Activated CD8-positive, alpha-beta T cell treated with anti-CD3 and anti-CD28 coated beads for 36 hours (primary cell): ENCODE results near the gene ARRDC5. TPM values are rescaled to one million over a fixed set of nuclear protein-coding genes. Genes with fewer than 3 reads are reported as not detected.
"Not testable (repeated sequence)": the region's sequence is repeated elsewhere in the genome, so short reads cannot be mapped to it uniquely, and the experiment has no call there.

ENCODE experiments used
- ATAC-seq: fragments of 200-7000 bp; cut with Tn5 transposase; one replicate; pipeline ENCODE4 v1.10.0; 2021; ENCODE audit warnings: mild to moderate bottlenecking, moderate library complexity
- CTCF ChIA-PET: fragments of 350-600 bp; sonication (Branson Sonifier 250); formaldehyde crosslinking; loops from one replicate; lab custom pipeline; 2021; ENCODE audit warnings: antibody characterized with exemption; lab: Charles Lee
- POLR2A ChIA-PET: fragments of 350-600 bp; sonication (Branson Sonifier 250); formaldehyde crosslinking; loops from one replicate; lab custom pipeline; 2021; ENCODE audit warnings: antibody characterized with exemption; lab: Charles Lee
- DNase-seq: peaks from one replicate; pipeline ENCODE4 v3.0.0-alpha.2; 2020
- H3K27ac Mint-ChIP-seq: one replicate; pipeline ENCODE4 v1.8.0; 2021; ENCODE audit warnings: mild to moderate bottlenecking, mixed read lengths
- H3K27me3 Mint-ChIP-seq: one replicate; pipeline ENCODE4 v1.8.0; 2021; ENCODE audit warnings: mixed read lengths
- H3K36me3 Mint-ChIP-seq: one replicate; pipeline ENCODE4 v1.8.0; 2021; ENCODE audit warnings: low read depth, mixed read lengths
- H3K4me1 Mint-ChIP-seq: one replicate; pipeline ENCODE4 v1.8.0; 2021; ENCODE audit warnings: low read depth, mixed read lengths
- H3K4me3 Mint-ChIP-seq: one replicate; pipeline ENCODE4 v1.8.0; 2021; ENCODE audit warnings: mild to moderate bottlenecking, moderate library complexity, mixed read lengths
- H3K9me3 Mint-ChIP-seq: one replicate; pipeline ENCODE4 v1.8.0; 2021; ENCODE audit warnings: mixed read lengths
- intact Hi-C: fragments of 100-400 bp; cut with micrococcal nuclease; formaldehyde crosslinking; loops from one replicate; pipeline ENCODE4 v1.10.0; 2022
- total RNA-seq, 2 experiments: library from RNA; stranded (reverse); gene quantifications; one replicate each; pipeline ENCODE4 v1.2.3, GENCODE V29; 2021
- TF ChIP-seq, protein P1 (sequence below): fragments of 200-600 bp; IDR thresholded peaks from one replicate; pipeline ENCODE4 v1.8.0; 2022; ENCODE audit warnings: antibody characterized with exemption, mild to moderate bottlenecking

The ARRDC5 gene
- total RNA-seq, 2 experiments from 2014 or later, result 0.18 to 0.20 TPM

DNA sequence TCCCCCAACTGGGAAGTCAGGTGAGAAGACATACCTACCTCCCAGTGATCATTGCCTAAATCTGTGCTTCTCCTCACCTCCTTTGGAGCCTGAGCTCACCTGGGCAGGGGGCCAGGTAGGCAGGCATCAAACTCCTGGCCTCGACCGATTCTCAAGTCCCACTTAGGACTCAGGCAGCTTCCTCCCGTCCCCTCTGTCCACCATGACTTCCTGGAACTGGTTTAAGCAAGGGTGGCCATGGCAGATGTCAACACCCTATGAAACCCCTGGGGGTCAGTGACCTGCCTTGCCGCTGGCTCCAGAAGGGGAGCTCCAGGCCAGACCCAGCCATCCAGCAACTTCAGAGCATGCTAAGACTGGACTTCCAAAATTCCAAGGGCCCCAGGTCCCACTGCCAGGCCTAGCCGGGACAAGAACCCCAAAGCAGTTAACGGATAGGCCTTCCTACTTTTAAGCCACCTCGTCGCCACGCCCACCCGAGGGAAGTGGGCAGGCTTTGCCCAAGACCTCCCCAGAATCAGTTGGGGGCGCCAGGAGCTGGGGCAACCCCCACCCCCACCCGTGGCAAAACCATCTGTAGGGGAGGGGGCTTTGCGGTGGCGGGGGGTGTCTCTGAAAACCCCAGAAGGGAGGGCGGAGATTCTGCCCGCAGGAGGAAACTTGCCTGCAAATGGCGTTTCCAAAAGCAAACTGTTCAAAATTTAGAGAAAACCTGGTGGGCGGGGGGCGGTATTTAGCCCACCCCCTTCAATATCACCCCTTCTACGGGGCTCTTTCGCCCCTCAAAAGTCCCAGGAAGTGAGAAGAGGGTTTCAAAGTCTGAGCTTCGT, 35.9 kb downstream of the ARRDC5 start:
- CTCF ChIA-PET, result interaction anchor here (1.1 to 8.5 kb wide), 10 partner anchors 15 to 172 kb away, joined by 3 to 110 read pairs (median 5); no protein-coding TSS in a partner anchor
- no peaks in the 10 kb centered on the region for H3K9me3 Mint-ChIP-seq
- no peaks in the 10 kb centered on the region for H3K36me3 Mint-ChIP-seq
- ATAC-seq, result peak; percentile 6
- POLR2A ChIA-PET, result interaction anchor here (0.6 to 8.6 kb wide), 8 partner anchors 13 to 213 kb away, joined by 3 to 82 read pairs (median 3); no protein-coding TSS in a partner anchor
- intact Hi-C loops, result no loop called here
- H3K4me1 Mint-ChIP-seq, result peaks cover 12% of the 10 kb centered on the region
- TF ChIP-seq, protein P1, sequence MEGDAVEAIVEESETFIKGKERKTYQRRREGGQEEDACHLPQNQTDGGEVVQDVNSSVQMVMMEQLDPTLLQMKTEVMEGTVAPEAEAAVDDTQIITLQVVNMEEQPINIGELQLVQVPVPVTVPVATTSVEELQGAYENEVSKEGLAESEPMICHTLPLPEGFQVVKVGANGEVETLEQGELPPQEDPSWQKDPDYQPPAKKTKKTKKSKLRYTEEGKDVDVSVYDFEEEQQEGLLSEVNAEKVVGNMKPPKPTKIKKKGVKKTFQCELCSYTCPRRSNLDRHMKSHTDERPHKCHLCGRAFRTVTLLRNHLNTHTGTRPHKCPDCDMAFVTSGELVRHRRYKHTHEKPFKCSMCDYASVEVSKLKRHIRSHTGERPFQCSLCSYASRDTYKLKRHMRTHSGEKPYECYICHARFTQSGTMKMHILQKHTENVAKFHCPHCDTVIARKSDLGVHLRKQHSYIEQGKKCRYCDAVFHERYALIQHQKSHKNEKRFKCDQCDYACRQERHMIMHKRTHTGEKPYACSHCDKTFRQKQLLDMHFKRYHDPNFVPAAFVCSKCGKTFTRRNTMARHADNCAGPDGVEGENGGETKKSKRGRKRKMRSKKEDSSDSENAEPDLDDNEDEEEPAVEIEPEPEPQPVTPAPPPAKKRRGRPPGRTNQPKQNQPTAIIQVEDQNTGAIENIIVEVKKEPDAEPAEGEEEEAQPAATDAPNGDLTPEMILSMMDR, result no peak
- peaks cover 2% of the 10 kb centered on the region for H3K27me3 Mint-ChIP-seq
- DNase-seq, result peak; percentile 75
- peak overlapping the region; percentile 75 for H3K4me3 Mint-ChIP-seq
- peak overlapping the region; percentile 59 for H3K27ac Mint-ChIP-seq

DNA sequence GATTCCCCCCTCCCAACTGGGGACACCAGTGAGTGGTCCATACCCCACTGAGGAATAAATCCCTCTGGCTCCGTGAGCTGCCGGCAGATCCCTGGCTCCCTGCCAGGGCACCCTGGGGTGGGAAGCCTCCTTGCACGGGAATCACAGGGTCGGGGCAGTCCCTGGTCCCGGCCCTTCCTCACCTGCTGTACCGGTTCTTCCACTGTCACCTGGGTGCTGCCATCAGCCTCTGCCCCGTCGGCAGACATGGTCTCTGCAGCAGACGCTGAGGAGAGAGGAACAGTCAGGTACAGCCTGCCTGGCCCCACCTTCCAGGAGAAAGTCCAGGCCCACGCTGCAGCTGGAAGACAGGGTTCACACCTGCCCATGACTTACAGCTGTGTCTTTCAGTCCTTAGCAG, 41.5 kb downstream of the ARRDC5 start:
- H3K27me3 Mint-ChIP-seq, result no peaks in the 10 kb centered on the region
- intact Hi-C loops, result no loop called here
- no peak overlapping the region for H3K4me3 Mint-ChIP-seq
- H3K36me3 Mint-ChIP-seq, result no peaks in the 10 kb centered on the region
- DNase-seq (no peak), ATAC-seq (no peak)
- CTCF ChIA-PET, result interaction anchor here (0.5 to 8.2 kb wide), 3 partner anchors 10 to 149 kb away, joined by 3 to 52 read pairs (median 20); no protein-coding TSS in a partner anchor
- H3K27ac Mint-ChIP-seq, result no peak overlapping the region
- no peaks in the 10 kb centered on the region for H3K4me1 Mint-ChIP-seq
- TF ChIP-seq, protein P1, result no peak
- POLR2A ChIA-PET, result interaction anchor here (0.9 kb wide), 1 partner anchor 36 kb away, joined by 3 read pairs; no protein-coding TSS in a partner anchor
- H3K9me3 Mint-ChIP-seq, result no peaks in the 10 kb centered on the region

DNA sequence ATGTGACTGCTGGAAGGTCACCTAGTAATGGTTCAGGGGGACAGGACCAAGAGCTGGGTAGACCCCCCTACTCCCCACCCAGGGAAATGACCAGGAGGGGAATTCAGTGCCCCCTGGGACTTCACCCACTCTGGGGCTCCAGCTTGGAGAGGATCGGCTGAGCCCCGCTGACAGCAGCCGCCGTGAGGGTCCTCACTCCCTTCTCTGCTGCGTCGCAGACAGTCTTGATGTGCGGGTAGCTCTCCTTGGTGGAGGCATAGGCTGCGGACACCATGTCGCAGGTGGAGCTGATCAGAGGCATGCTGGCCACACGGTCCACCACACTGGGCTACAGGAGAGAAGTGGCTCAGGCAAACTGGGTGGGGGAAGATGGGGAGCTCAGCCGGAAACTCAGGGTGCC, 43.0 kb downstream of the ARRDC5 start:
- H3K36me3 Mint-ChIP-seq, result no peaks in the 10 kb centered on the region
- intact Hi-C loops, result no loop called here
- H3K4me3 Mint-ChIP-seq, result no peak overlapping the region
- H3K9me3 Mint-ChIP-seq, result no peaks in the 10 kb centered on the region
- no peak for ATAC-seq
- H3K27ac Mint-ChIP-seq, result no peak overlapping the region
- no peak for DNase-seq
- no peaks in the 10 kb centered on the region for H3K27me3 Mint-ChIP-seq
- TF ChIP-seq, protein P1, result no peak
- POLR2A ChIA-PET, result no interaction called here
- CTCF ChIA-PET, result interaction anchor here (1.3 to 4.4 kb wide), 3 partner anchors 8 to 171 kb away, joined by 4 to 20 read pairs (median 10); no protein-coding TSS in a partner anchor
- no peaks in the 10 kb centered on the region for H3K4me1 Mint-ChIP-seq

DNA sequence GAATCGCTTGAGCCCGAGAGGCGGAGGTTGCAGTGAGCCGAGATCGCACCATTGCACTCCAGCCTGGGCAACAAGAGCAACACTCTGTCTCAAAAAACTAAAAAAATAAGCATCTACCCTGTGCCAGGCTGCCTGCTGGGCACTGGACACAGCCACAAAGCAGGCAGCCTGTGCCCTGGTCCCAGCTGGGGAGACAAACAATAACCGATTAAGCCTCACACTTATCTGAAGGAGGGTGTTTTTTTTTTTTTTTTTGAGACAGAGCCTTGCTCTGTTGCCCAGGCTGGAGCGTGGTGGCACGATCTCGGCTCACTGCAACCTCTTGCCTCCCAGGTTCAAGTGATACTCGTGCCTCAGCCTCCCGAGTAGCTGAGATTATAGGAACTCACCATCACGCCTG, 46.2 kb downstream of the ARRDC5 start:
- intact Hi-C loops, result not testable (repeated sequence)

DNA sequence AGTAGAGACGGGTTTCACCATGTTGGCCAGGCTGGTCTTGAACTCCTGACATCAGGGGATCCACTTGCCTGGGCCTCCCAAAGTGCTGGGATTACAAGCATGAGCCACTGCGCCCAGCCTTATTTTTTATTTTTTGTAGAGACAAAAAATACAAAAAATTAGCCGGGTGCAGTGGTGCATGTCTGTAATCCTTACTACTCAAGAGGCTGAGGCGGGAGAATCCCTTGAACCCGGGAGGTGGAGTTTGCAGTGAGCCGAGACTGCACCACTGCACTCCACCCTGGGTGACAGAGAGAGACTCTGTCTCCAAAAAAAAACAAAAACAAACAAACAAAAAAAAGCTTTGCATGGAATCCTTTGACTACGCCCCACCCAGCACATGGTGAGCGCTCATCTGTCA, 49.2 kb downstream of the ARRDC5 start:
- not testable (repeated sequence) for DNase-seq, H3K27me3 Mint-ChIP-seq, H3K4me3 Mint-ChIP-seq, H3K36me3 Mint-ChIP-seq, H3K9me3 Mint-ChIP-seq, H3K4me1 Mint-ChIP-seq, ATAC-seq, H3K27ac Mint-ChIP-seq
- intact Hi-C loops, result loop anchor here (2.0 kb wide), 1 partner anchor 45 kb away; no protein-coding TSS in a partner anchor
- POLR2A ChIA-PET, result interaction anchor here (1.2 kb wide), 1 partner anchor 14 kb away, joined by 3 read pairs; the partner anchor contains the start of gene PLIN3
- CTCF ChIA-PET, result interaction anchor here (1.1 to 12.0 kb wide), 3 partner anchors 46 to 129 kb away, joined by 4 to 310 read pairs (median 4); partner anchors contain the start of gene DPP9

More for the DNA sequence above, 46.2 kb downstream of the ARRDC5 start:
- H3K4me3 Mint-ChIP-seq, H3K4me1 Mint-ChIP-seq, H3K27ac Mint-ChIP-seq, H3K36me3 Mint-ChIP-seq, ATAC-seq, H3K9me3 Mint-ChIP-seq, H3K27me3 Mint-ChIP-seq, DNase-seq, POLR2A ChIA-PET: not testable (repeated sequence)
- CTCF ChIA-PET, result interaction anchor here (12.0 kb wide), 1 partner anchor 49 kb away, joined by 310 read pairs; no protein-coding TSS in a partner anchor
